Fibroblast of pulmonary artery (primary cell): ENCODE data around the gene RHBDL1.

Source experiments
- DNase-seq: peaks from one replicate; pipeline ENCODE4 v3.0.0-alpha.2; 2010; ENCODE audit warnings: low read depth
- H3K4me3 ChIP-seq: replicated peaks from 2 replicates; pipeline ENCODE4 v1.5.1; 2011; ENCODE audit warnings: low read depth, mild to moderate bottlenecking, control low read depth, low read length, moderate library complexity
- CTCF ChIP-seq: IDR thresholded peaks from 2 replicates; pipeline ENCODE4 v1.5.1; 2011; ENCODE audit warnings: mild to moderate bottlenecking, control low read depth, low read length, inconsistent platforms; ENCODE audit errors: missing control alignments

RHBDL1 gene

GRCh38 chr16:718922-719321, 43.5 kb downstream of the RHBDL1 start:
- no peak overlapping the region for H3K4me3 ChIP-seq
- no peak for TF ChIP-seq CTCF
- DNase-seq, result no peak

- peak; percentile 19 for TF ChIP-seq CTCF
- peak overlapping the region; percentile 70 for H3K4me3 ChIP-seq
- DNase-seq, result no peak
Measured at GRCh38 chr16:719815-720446, 44.5 kb downstream of the RHBDL1 start.

- TF ChIP-seq CTCF, result peak; percentile 18
- peak overlapping the region; percentile 70 for H3K4me3 ChIP-seq
- DNase-seq, result peak; percentile 67
Measured at GRCh38 chr16:720447-720989, 45.0 kb downstream of the RHBDL1 start.

GRCh38 chr16:720990-721764, 45.7 kb downstream of the RHBDL1 start, which contains the start of gene ANTKMT:
Gene ANTKMT (plus strand): TSS chr16:721146. CDS start chr16:721275, 129 bp downstream.
- peak; percentile 71 for DNase-seq
- no peak for TF ChIP-seq CTCF

GRCh38 chr16:721765-722540, 46.5 kb downstream of the RHBDL1 start:
- DNase-seq, result no peak
- H3K4me3 ChIP-seq, result peak overlapping the region; percentile 70
- TF ChIP-seq CTCF, result no peak

More at GRCh38 chr16:720990-721764, 45.7 kb downstream of the RHBDL1 start, which contains the start of gene ANTKMT:
- peak within 1 kb of the TSS; percentile 70 for H3K4me3 ChIP-seq

- no peak for TF ChIP-seq CTCF
- no peak overlapping the region for H3K4me3 ChIP-seq
- no peak for DNase-seq
Measured at GRCh38 chr16:722835-723633, 47.6 kb downstream of the RHBDL1 start.
